Liver (tissue), 3 donors: ENCODE data around the gene DSCAM.

Experiments used
- EGR1 ChIP-seq, 2 donors: IDR thresholded peaks; 2 replicates each; pipeline ENCODE4 v1.6.1; 2016 to 2018; ENCODE audit warnings: antibody characterized with exemption in 2 of 2, low read depth in 2 of 2
- GABPA ChIP-seq, 2 donors: IDR thresholded peaks in 1 of 2; conservative IDR thresholded peaks in 1 of 2; 2 replicates each; pipeline ENCODE4 v1.6.1; 2016; ENCODE audit warnings: antibody characterized with exemption in 2 of 2, mild to moderate bottlenecking in 1 of 2, moderate library complexity in 1 of 2
- HNF4G ChIP-seq: IDR thresholded peaks from 2 replicates; pipeline ENCODE4 v1.6.1; 2016; ENCODE audit warnings: antibody characterized with exemption
- JUND ChIP-seq, 2 donors: IDR thresholded peaks; 2 replicates each; pipeline ENCODE4 v1.6.1; 2016; ENCODE audit warnings: antibody characterized with exemption in 2 of 2
- RAD21 ChIP-seq, 2 donors: IDR thresholded peaks; 2 replicates each; pipeline ENCODE4 v1.6.1; 2016; ENCODE audit warnings: antibody characterized with exemption in 2 of 2, mild to moderate bottlenecking in 2 of 2
- SP1 ChIP-seq: IDR thresholded peaks from 2 replicates; pipeline ENCODE4 v1.6.1; 2018; ENCODE audit warnings: antibody characterized with exemption, mild to moderate bottlenecking
- TAF1 ChIP-seq: conservative IDR thresholded peaks from 2 replicates; pipeline ENCODE4 v1.6.1; 2016; ENCODE audit warnings: antibody characterized with exemption, mild to moderate bottlenecking
- YY1 ChIP-seq: IDR thresholded peaks from 2 replicates; pipeline ENCODE4 v1.6.1; 2016; ENCODE audit warnings: antibody characterized with exemption, mild to moderate bottlenecking
- TF ChIP-seq, protein P1 (sequence below): fragments of 150-350 bp; IDR thresholded peaks from 2 replicates; pipeline ENCODE4 v1.5.1; 2017; ENCODE audit warnings: improper control_type of control experiment, low read depth, low read length; ENCODE audit not compliant: missing input control
- TF ChIP-seq, protein P2 (sequence below): IDR thresholded peaks from 2 replicates; pipeline ENCODE4 v1.6.1; 2016; ENCODE audit warnings: antibody characterized with exemption, mild to moderate bottlenecking
- TF ChIP-seq, protein P3 (sequence below): IDR thresholded peaks from 2 replicates; pipeline ENCODE4 v1.6.1; 2016; ENCODE audit warnings: antibody characterized with exemption
- TF ChIP-seq, protein P4 (sequence below): IDR thresholded peaks from 2 replicates; pipeline ENCODE4 v1.6.1; 2016; ENCODE audit warnings: antibody characterized with exemption
- donor health status: healthy.
- donor health status: healthy.

DNA sequence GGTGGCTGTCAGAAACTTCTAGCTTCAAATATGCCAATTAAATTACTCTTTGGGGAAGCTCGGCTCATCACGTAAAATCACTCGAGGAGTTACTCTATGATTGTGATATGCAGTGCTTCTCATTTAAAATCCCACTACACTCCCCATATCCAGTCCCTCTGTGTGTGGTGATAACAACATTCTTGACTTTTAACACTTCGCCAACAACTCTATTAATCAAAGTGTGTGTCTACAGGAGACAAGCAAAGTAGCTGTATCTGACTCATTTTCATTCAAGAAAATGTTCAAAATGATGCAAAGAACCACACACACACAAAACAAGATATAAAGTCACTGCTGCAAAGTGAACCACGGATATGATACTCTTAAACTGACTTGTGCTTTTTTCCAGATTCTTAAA, 341.3 kb downstream of the DSCAM start:
- TF ChIP-seq, protein P1, sequence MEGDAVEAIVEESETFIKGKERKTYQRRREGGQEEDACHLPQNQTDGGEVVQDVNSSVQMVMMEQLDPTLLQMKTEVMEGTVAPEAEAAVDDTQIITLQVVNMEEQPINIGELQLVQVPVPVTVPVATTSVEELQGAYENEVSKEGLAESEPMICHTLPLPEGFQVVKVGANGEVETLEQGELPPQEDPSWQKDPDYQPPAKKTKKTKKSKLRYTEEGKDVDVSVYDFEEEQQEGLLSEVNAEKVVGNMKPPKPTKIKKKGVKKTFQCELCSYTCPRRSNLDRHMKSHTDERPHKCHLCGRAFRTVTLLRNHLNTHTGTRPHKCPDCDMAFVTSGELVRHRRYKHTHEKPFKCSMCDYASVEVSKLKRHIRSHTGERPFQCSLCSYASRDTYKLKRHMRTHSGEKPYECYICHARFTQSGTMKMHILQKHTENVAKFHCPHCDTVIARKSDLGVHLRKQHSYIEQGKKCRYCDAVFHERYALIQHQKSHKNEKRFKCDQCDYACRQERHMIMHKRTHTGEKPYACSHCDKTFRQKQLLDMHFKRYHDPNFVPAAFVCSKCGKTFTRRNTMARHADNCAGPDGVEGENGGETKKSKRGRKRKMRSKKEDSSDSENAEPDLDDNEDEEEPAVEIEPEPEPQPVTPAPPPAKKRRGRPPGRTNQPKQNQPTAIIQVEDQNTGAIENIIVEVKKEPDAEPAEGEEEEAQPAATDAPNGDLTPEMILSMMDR = no peak
- TF ChIP-seq EGR1 (IDR thresholded peaks at IDR 0.05; ENCODE audit: low read depth in 2 of 2) (no peak), SP1 (no peak), RAD21 (IDR thresholded peaks at IDR 0.05) (no peak), GABPA (IDR thresholded peaks at IDR 0.05 in 1 of 2, conservative IDR thresholded peaks at IDR 0.05 in 1 of 2) (no peak), JUND (IDR thresholded peaks at IDR 0.05) (no peak), TAF1 (no peak), HNF4G (no peak), YY1 (no peak)
- TF ChIP-seq, protein P2, sequence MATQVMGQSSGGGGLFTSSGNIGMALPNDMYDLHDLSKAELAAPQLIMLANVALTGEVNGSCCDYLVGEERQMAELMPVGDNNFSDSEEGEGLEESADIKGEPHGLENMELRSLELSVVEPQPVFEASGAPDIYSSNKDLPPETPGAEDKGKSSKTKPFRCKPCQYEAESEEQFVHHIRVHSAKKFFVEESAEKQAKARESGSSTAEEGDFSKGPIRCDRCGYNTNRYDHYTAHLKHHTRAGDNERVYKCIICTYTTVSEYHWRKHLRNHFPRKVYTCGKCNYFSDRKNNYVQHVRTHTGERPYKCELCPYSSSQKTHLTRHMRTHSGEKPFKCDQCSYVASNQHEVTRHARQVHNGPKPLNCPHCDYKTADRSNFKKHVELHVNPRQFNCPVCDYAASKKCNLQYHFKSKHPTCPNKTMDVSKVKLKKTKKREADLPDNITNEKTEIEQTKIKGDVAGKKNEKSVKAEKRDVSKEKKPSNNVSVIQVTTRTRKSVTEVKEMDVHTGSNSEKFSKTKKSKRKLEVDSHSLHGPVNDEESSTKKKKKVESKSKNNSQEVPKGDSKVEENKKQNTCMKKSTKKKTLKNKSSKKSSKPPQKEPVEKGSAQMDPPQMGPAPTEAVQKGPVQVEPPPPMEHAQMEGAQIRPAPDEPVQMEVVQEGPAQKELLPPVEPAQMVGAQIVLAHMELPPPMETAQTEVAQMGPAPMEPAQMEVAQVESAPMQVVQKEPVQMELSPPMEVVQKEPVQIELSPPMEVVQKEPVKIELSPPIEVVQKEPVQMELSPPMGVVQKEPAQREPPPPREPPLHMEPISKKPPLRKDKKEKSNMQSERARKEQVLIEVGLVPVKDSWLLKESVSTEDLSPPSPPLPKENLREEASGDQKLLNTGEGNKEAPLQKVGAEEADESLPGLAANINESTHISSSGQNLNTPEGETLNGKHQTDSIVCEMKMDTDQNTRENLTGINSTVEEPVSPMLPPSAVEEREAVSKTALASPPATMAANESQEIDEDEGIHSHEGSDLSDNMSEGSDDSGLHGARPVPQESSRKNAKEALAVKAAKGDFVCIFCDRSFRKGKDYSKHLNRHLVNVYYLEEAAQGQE = no peak
- TF ChIP-seq, protein P3, sequence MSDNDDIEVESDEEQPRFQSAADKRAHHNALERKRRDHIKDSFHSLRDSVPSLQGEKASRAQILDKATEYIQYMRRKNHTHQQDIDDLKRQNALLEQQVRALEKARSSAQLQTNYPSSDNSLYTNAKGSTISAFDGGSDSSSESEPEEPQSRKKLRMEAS = no peak
- TF ChIP-seq, protein P4, sequence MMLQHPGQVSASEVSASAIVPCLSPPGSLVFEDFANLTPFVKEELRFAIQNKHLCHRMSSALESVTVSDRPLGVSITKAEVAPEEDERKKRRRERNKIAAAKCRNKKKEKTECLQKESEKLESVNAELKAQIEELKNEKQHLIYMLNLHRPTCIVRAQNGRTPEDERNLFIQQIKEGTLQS = no peak
